Testis (tissue), 2 donors: ENCODE data around the gene FOXC2.

Experiments
- CTCF ChIP-seq, 3 experiments: fragments of 450-650 bp in 2 of 3; fragments of 200-600 bp in 1 of 3; sonication (generic) in 1 of 3; IDR thresholded peaks; one replicate each; pipeline ENCODE4 v1.5.1; 2016 to 2019; ENCODE audit warnings: antibody characterized with exemption in 3 of 3, mild to moderate bottlenecking in 2 of 3, moderate library complexity in 1 of 3
- POLR2A ChIP-seq: fragments of 450-650 bp; IDR thresholded peaks from one replicate; pipeline ENCODE4 v1.6.1; 2017; ENCODE audit warnings: antibody characterized with exemption, mild to moderate bottlenecking, moderate library complexity

DNA sequence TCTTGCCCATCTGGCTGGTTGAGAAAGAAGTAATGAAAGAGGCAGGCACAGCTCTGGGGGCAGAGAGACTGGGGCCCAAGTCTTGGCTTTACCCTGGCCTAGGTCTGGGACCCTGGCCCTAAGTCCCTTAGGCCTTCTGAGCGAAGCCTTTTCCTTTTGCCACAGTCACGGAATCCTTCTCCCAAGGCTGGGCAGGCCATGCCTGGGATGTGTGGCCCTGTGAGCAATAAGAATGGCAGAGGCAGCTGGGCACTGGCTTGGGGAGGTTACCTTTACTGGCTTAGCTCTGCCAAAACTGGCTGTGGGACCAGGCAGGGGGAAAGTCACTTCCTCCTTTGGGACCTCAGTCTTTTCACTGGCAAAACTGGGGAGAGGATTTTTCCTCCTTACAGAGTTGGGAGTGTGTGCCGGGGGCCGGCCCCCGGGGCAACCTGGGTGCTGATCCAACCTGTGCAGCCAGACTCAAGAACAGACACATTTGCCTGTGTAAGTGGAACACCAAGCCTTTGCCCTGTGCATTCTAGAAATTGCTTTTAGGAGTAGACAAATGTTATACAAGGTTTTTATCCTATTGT lies 43.4 kb upstream of the FOXC2 start:
- TF ChIP-seq CTCF (IDR thresholded peaks at IDR 0.05) (no peak), POLR2A (no peak)
